ENCODE measurements around the gene ZNF165.
A peak's percentile ranks its signal among the peaks of the same experiment; 100 is the strongest.
"Not testable (repeated sequence)": the region's sequence is repeated elsewhere in the genome, so short reads cannot be mapped to it uniquely, and the experiment has no call there.

ZNF165 gene

GRCh38 chr6:28122283-28122682 is 41.9 kb downstream of the ZNF165 start:
- not testable (repeated sequence) for DNase-seq (ENCODE audit: low spot score)

DNA sequence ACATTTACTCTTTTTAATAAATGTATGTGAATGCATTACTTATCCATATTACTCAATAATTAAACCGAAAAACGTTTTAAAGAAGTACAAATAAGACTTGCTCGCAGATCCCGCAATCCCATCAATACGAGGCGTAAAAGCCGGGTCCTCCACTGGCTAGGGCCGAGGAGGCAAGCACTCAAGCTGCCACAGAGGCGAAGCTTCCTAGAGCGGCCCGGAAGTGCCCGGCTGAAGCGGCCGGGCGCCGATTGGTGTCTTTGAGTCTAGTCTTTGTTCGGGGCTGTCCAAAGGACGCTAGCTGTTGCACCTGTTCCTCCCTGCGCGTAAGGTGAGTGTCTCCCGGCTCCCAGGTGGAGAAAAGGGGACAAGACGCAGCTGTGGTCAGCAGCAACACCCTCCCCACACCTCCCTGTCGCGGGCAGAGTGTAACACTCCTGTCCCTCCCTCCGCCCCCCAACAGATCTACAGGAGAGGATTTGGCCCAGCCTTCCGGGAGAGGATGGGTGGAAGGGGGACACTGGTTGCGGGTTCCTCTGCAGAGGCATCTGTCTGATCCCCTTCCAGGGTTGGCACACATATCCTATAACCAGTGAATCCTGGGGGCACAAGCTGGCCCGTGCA is 44.1 kb downstream of the ZNF165 start, which contains the start of gene ZSCAN16:
Gene ZSCAN16 (plus strand): TSS at position 260 of the 621 bp plus-strand sequence. CDS start 835 bp downstream, outside the sequence.
- peak; percentile 93 for DNase-seq (ENCODE audit: low spot score)

DNA sequence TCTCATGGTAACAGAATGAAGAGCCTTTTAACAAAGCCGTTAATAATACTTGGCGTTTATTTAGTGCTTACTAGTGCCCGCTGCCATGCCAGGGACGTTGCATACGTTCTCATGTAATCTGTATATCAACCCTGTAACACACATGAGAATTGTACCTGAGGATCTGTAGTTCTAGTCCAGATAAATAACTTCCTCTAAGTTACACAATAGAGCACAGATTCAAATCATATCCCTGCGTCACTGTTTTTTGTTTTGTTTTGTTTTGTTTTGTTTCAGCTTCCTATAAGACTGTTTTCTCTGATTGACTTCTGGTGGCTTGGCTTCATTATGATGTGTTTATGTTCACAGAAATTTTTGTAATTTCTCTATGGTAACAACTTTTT is 44.6 kb downstream of the ZNF165 start:
- no peak for DNase-seq (ENCODE audit: low spot score)

GRCh38 chr6:28125401-28125800 is 45.0 kb downstream of the ZNF165 start:
- no peak for DNase-seq (ENCODE audit: low spot score)

- peak; percentile 18 for DNase-seq (ENCODE audit: low spot score)
These were observed 53.6 kb downstream of the ZNF165 start for GRCh38 chr6:28134015-28134414.

- no peak for DNase-seq (ENCODE audit: low spot score)
These were observed 54.3 kb downstream of the ZNF165 start for GRCh38 chr6:28134716-28135115.

DNA sequence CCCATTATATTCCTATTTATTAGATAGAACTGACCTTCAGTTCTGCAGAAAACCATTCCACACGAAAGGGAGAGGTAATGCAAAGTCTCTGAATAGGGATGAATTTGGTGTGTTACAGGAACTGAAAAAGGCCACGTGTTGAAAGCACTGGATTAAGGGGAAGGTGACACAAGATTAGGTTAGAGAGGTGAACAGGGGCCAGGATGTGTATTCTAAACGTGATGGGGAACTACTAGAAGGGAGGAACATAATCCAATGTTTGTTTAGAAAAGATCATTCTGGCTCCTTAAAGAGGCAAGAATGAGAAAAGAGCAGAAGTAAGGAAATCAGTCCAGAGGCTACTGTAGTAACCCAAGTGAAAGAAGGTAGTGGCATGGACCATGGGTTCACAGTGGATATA is 55.0 kb downstream of the ZNF165 start:
- DNase-seq (ENCODE audit: low spot score) = no peak

- DNase-seq (ENCODE audit: low spot score) = peak; percentile 93
These were observed 56.5 kb downstream of the ZNF165 start for GRCh38 chr6:28136585-28137504.

DNA sequence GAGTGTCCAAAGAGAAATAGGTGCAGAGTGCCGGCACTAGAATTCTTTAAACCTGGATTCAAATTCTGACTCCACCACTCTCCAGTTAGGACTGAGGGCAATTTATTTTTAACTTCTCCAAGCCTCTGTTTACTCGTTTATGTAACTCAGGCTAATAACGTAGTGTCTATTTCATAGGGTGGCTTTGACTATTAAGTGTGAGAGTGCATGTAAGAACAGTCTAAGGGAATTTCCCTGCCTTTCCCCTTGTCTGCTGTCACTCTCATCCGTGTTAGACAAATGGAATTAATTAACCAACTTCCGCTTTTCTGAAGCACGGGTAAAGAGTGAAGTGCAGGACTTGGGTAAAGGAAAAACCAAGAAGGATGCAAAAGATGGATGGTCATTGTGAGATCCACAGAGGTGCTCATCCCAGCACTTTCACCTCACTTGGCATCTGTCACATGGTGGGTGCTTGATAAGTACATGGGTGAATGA is 57.2 kb downstream of the ZNF165 start:
- DNase-seq (ENCODE audit: low spot score) = no peak

All from AG20443 (cell line).